GM21717 (cell line): Measurements from ENCODE around the gene NMU.
A peak's percentile ranks its signal among the peaks of the same experiment; 100 is the strongest.
"Not testable (repeated sequence)": the region's sequence is repeated elsewhere in the genome, so short reads cannot be mapped to it uniquely, and the experiment has no call there.

Experiments
- ATAC-seq: cut with Tn5 transposase; IDR thresholded peaks from one replicate; pipeline ENCODE4 v1.9.1; 2021; ENCODE audit warnings: mild to moderate bottlenecking, moderate library complexity; ENCODE audit not compliant: unreplicated experiment

NMU gene

GRCh38 chr4:55635741-55636655 lies at the start of gene NMU:
Gene NMU, minus strand, starts transcription at chr4:55636298. Its CDS starts 106 bp downstream, at chr4:55636192.
- ATAC-seq: peak; percentile 49

- no peak for ATAC-seq
Observed at GRCh38 chr4:55684276-55684675, 48.2 kb upstream of the NMU start.

GRCh38 chr4:55682797-55683196 lies 46.7 kb upstream of the NMU start:
- ATAC-seq: not testable (repeated sequence)

GRCh38 chr4:55682295-55682694 lies 46.2 kb upstream of the NMU start:
- no peak for ATAC-seq

GRCh38 chr4:55681430-55681829 lies 45.3 kb upstream of the NMU start:
- no peak for ATAC-seq

- no peak for ATAC-seq
Observed at GRCh38 chr4:55675196-55675793, 39.2 kb upstream of the NMU start.

- no peak for ATAC-seq
Observed at GRCh38 chr4:55673424-55673823, 37.3 kb upstream of the NMU start.

- no peak for ATAC-seq
Observed at GRCh38 chr4:55671667-55672066, 35.6 kb upstream of the NMU start.

- no peak for ATAC-seq
Observed at GRCh38 chr4:55670695-55671094, 34.6 kb upstream of the NMU start.

- ATAC-seq: no peak
Observed at GRCh38 chr4:55668449-55668848, 32.4 kb upstream of the NMU start.

GRCh38 chr4:55666535-55666934 lies 30.4 kb upstream of the NMU start:
- no peak for ATAC-seq

- no peak for ATAC-seq
Observed at GRCh38 chr4:55663145-55663544, 27.0 kb upstream of the NMU start.

GRCh38 chr4:55661398-55662056 lies 25.4 kb upstream of the NMU start:
- no peak for ATAC-seq

GRCh38 chr4:55658657-55659056 lies 22.6 kb upstream of the NMU start:
- no peak for ATAC-seq

GRCh38 chr4:55654131-55654530 lies 18.0 kb upstream of the NMU start:
- ATAC-seq: no peak

GRCh38 chr4:55650483-55650882 lies 14.4 kb upstream of the NMU start:
- ATAC-seq: no peak

GRCh38 chr4:55637272-55637820 lies 1.2 kb upstream of the NMU start:
- no peak for ATAC-seq

GRCh38 chr4:55636656-55636999 lies 530 bp upstream of the NMU start:
- no peak for ATAC-seq

GRCh38 chr4:55635282-55635681 lies 816 bp downstream of the NMU start:
- ATAC-seq: no peak

GRCh38 chr4:55634417-55635128 lies 1.5 kb downstream of the NMU start:
- ATAC-seq: no peak

GRCh38 chr4:55633903-55634302 lies 2.2 kb downstream of the NMU start:
- ATAC-seq: no peak
